HEK293T (cell line): ENCODE data around the gene FLNB.

Experiments used
- CTCF ChIA-PET: fragments of 350-600 bp; formaldehyde crosslinking; extraction: SDS; loops from one replicate; lab custom pipeline; 2021; ENCODE audit warnings: antibody characterized with exemption, inconsistent platforms; lab: Yijun Ruan, JAX
- POLR2A ChIA-PET: fragments of 350-600 bp; formaldehyde crosslinking; extraction: SDS; loops from one replicate; lab custom pipeline; 2020; ENCODE audit warnings: antibody characterized with exemption, inconsistent platforms; lab: Yijun Ruan, JAX
- DNase-seq: peaks from one replicate; pipeline ENCODE4 v3.0.0; 2012; ENCODE audit warnings: mixed read lengths; ENCODE audit errors: extremely low spot score
- ARNT ChIP-seq: fragments of 450-650 bp; IDR thresholded peaks from 2 replicates; pipeline ENCODE4 v1.6.1; 2017; ENCODE audit warnings: mild to moderate bottlenecking
- BHLHE40 ChIP-seq: fragments of 450-650 bp; IDR thresholded peaks from 2 replicates; pipeline ENCODE4 v1.6.1; 2016; ENCODE audit warnings: mild to moderate bottlenecking, moderate library complexity, borderline replicate concordance
- CTBP1 ChIP-seq: fragments of 450-650 bp; IDR thresholded peaks from 2 replicates; pipeline ENCODE4 v1.6.1; 2016; ENCODE audit warnings: borderline replicate concordance
- ELF4 ChIP-seq: fragments of 450-650 bp; IDR thresholded peaks from 2 replicates; pipeline ENCODE4 v1.6.1; 2017; ENCODE audit warnings: antibody characterized with exemption
- FOXA1 ChIP-seq: fragments of 450-650 bp; IDR thresholded peaks from 2 replicates; pipeline ENCODE4 v1.6.1; 2016; ENCODE audit warnings: mild to moderate bottlenecking
- FOXK2 ChIP-seq: fragments of 450-650 bp; IDR thresholded peaks from 2 replicates; pipeline ENCODE4 v1.6.1; 2016; ENCODE audit warnings: mild to moderate bottlenecking
- FOXM1 ChIP-seq: fragments of 450-650 bp; IDR thresholded peaks from 2 replicates; pipeline ENCODE4 v1.6.1; 2017; ENCODE audit warnings: mild to moderate bottlenecking, borderline replicate concordance
- HDGF ChIP-seq: fragments of 450-650 bp; IDR thresholded peaks from 2 replicates; pipeline ENCODE4 v1.6.1; 2017; ENCODE audit warnings: antibody characterized with exemption, borderline replicate concordance
- L3MBTL2 ChIP-seq: fragments of 450-650 bp; conservative IDR thresholded peaks from 2 replicates; pipeline ENCODE4 v1.6.1; 2016; ENCODE audit warnings: mild to moderate bottlenecking
- LEF1 ChIP-seq: fragments of 450-650 bp; IDR thresholded peaks from 2 replicates; pipeline ENCODE4 v1.6.1; 2017; ENCODE audit warnings: mild to moderate bottlenecking, borderline replicate concordance
- NFRKB ChIP-seq: fragments of 450-650 bp; IDR thresholded peaks from 2 replicates; pipeline ENCODE4 v1.6.1; 2016; ENCODE audit warnings: mild to moderate bottlenecking, moderate library complexity
- SP1 ChIP-seq: fragments of 450-650 bp; IDR thresholded peaks from 2 replicates; pipeline ENCODE4 v1.6.1; 2017
- SUZ12 ChIP-seq: fragments of 450-650 bp; IDR thresholded peaks from 2 replicates; pipeline ENCODE4 v1.6.1; 2016; ENCODE audit warnings: mild to moderate bottlenecking
- TARDBP ChIP-seq: fragments of 450-650 bp; IDR thresholded peaks from 2 replicates; pipeline ENCODE4 v1.6.1; 2016
- ZNF384 ChIP-seq: fragments of 450-650 bp; IDR thresholded peaks from 2 replicates; pipeline ENCODE4 v1.6.1; 2016
- TF ChIP-seq, protein P1 (sequence below): fragments of 450-650 bp; IDR thresholded peaks from 2 replicates; pipeline ENCODE4 v1.6.1; 2016

FLNB gene

GRCh38 chr3:58175187-58175436 lies 166.9 kb downstream of the FLNB start:
- ChIA-PET CTCF (no interaction called here), POLR2A (interaction anchor here (1.0 kb wide), 1 partner anchor 9 kb away, joined by 3 read pairs; no protein-coding TSS in a partner anchor)
- TF ChIP-seq ELF4 (no peak), FOXM1 (no peak), LEF1 (no peak), SUZ12 (no peak)
- TF ChIP-seq, protein P1, sequence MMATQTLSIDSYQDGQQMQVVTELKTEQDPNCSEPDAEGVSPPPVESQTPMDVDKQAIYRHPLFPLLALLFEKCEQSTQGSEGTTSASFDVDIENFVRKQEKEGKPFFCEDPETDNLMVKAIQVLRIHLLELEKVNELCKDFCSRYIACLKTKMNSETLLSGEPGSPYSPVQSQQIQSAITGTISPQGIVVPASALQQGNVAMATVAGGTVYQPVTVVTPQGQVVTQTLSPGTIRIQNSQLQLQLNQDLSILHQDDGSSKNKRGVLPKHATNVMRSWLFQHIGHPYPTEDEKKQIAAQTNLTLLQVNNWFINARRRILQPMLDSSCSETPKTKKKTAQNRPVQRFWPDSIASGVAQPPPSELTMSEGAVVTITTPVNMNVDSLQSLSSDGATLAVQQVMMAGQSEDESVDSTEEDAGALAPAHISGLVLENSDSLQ: no peak
- DNase-seq: no peak

DNA sequence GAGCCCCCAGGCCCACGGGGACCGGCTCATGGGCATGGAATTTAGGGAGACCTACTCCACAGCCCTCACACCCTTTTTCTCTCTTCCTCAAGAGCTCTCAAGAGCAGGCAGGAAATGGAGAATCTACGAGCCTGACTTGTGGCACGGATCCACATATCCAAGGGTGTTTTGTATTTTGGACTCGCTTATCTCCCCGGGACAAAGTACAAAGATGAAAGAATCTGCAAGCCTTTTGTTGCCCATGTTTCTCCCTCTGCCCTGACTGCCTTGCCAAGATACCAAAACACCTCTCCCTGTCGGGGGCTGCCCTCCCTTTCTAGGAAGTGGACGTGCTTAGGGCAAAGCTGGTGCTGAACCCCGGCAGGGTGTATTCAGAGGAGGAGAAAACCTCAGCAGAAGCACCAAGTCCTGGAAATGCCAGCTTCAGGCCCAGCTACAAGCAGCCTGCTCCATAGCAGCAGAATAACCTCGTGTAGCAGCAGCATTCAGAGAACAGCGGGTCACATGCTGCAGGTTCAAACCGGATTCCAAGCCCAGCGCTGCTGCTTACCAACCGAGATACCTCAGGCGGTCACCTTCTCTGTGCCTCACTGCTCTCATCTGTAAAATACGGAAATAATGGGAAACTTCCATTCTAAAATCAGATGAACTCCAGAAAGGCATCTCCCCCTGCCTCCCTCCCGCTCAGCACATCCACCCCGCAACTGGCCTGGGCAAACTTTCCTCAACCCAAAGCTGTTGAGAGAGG lies 167.4 kb downstream of the FLNB start:
- TF ChIP-seq ELF4 (no peak), ARNT (no peak), LEF1 (no peak), FOXA1 (no peak), SP1 (no peak), NFRKB (no peak), ZNF384 (no peak), SUZ12 (no peak), L3MBTL2 (no peak), HDGF (no peak), CTBP1 (no peak), TARDBP (no peak)
- TF ChIP-seq, protein P1: no peak
- ChIA-PET CTCF (no interaction called here), POLR2A (interaction anchor here (1.0 kb wide), 1 partner anchor 10 kb away, joined by 3 read pairs; no protein-coding TSS in a partner anchor)
- no peak for DNase-seq

- ChIA-PET POLR2A (no interaction called here), CTCF (no interaction called here)
- no peak for TF ChIP-seq NFRKB
- TF ChIP-seq HDGF: no peak
- TF ChIP-seq SP1: no peak
- TF ChIP-seq, protein P1: no peak
- no peak for TF ChIP-seq FOXM1
- no peak for TF ChIP-seq TARDBP
- TF ChIP-seq ELF4: no peak
- TF ChIP-seq SUZ12: no peak
- TF ChIP-seq FOXA1: no peak
- TF ChIP-seq L3MBTL2: no peak
- TF ChIP-seq CTBP1: no peak
- no peak for DNase-seq
Observed at GRCh38 chr3:58176185-58176530, 167.9 kb downstream of the FLNB start.

DNA sequence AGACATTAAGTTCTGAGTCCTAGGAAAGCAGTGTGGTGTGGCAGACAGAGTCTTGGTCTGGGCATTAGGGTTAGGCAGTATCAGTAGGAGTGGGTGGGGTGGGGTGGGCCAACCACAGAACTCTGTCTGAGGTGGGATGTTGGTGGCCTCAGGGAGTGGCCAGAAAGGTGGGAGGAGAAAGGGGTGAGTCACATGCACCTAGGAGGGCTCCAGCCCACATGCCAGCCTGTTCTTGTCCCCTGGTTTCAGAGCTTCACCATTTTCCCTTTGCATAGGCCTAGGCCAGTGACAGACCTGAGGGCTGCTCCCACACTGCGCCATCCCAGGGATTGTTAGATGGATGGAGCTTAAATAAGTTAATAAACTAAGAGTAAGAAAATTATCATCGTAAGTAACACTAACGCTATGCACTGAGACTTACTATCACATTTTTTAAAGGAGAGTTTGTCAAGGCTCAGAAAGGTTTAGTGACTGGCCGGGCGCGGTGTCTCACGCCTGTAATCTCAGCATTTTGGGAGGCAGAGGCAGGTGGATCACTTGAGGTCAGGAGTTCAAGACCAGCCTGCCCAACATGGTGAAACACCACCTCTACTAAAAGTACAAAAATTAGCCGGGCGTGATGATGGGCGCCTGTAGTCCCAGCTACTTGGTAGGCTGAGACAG lies 168.7 kb downstream of the FLNB start:
- no peak for TF ChIP-seq ZNF384
- no peak for TF ChIP-seq ARNT
- CTCF ChIA-PET: interaction anchor here (0.6 to 2.4 kb wide), 15 partner anchors 9 to 315 kb away, joined by 3 to 15 read pairs (median 4); partner anchors contain the start of genes HTD2, KCTD6 and RPP14
- POLR2A ChIA-PET: interaction anchor here (0.7 to 2.3 kb wide), 2 partner anchors 78 to 130 kb away, joined by 4 to 13 read pairs; partner anchors contain the start of genes HTD2 and RPP14
- no peak for DNase-seq

- peak; percentile 70; the same call in 1 of the 2 replicates for TF ChIP-seq TARDBP
- TF ChIP-seq FOXM1: 0 out of 2 replicates have a peak, but pooled peaks have one; percentile 12
- no peak for TF ChIP-seq ELF4
- peak; percentile 44; the same call in 1 of the 2 replicates for TF ChIP-seq ARNT
- peak; percentile 90 for DNase-seq
- ChIA-PET POLR2A (interaction anchor here (1.0 to 2.3 kb wide), 3 partner anchors 129 to 170 kb away, joined by 3 to 13 read pairs (median 3); partner anchors contain the start of genes HTD2 and RPP14), CTCF (interaction anchor here (0.6 to 2.4 kb wide), 17 partner anchors 8 to 314 kb away, joined by 3 to 15 read pairs (median 3); partner anchors contain the start of genes HTD2, KCTD6 and RPP14)
Observed at GRCh38 chr3:58177747-58178527, 169.7 kb downstream of the FLNB start.

DNA sequence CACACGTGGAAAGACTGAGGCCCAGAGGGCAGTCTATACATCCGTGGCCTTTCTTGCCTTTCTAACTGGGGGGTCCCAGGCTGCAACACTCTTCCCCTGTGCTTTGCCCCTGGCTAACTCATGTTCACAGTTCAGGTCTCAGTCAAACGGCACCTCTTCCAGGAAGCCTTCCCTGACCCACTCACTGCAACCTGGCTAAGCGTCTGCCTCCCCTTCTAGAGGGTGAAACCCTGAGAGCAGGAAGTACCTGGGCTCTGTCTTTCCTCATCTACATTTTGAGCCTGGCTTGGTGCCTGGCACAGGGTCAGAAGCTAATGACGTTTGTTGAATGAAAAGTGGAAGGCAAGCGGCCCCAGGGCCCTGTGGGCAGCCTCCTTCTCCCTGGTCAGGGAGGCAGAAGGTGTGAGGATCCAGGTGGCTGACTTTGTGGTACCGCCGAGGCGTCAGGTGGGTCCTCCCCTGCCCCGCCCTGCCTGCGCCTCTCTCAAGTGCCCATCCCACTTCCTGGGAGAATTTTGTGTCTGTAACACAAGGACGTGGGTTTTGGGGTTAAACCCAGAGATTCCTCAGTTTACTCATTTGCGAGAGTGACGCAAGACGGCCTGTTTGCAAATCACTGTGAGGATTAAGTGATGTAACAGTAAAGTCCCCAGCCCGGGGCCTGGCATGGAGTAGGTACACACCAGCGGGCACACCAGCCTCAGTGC lies 170.5 kb downstream of the FLNB start:
- TF ChIP-seq, protein P1: no peak
- TF ChIP-seq FOXA1 (no peak), BHLHE40 (no peak), FOXK2 (no peak), TARDBP (no peak), LEF1 (no peak), HDGF (no peak), ELF4 (no peak), NFRKB (no peak), L3MBTL2 (no peak), SUZ12 (no peak), CTBP1 (no peak), SP1 (no peak), ZNF384 (no peak), ARNT (no peak), FOXM1 (no peak)
- POLR2A ChIA-PET: interaction anchor here (1.0 to 2.3 kb wide), 3 partner anchors 128 to 171 kb away, joined by 3 to 13 read pairs (median 3); partner anchors contain the start of genes HTD2 and RPP14
- CTCF ChIA-PET: interaction anchor here (1.0 to 2.4 kb wide), 9 partner anchors 7 to 180 kb away, joined by 3 to 15 read pairs (median 7); partner anchors contain the start of genes HTD2 and RPP14
- no peak for DNase-seq
